H9 (cell line): ENCODE measurements around the gene STX5. TPM values are rescaled to one million over a fixed set of nuclear protein-coding genes. Genes with fewer than 3 reads are reported as not detected.

Source experiments
- DNase-seq: peaks from one replicate; pipeline ENCODE4 v3.0.0-alpha.2; 2017
- H2AFZ ChIP-seq: one replicate; pipeline ENCODE4 v1.6.1; 2013; ENCODE audit warnings: mild to moderate bottlenecking, low read length, control low read depth, moderate library complexity
- H2AK5ac ChIP-seq: 2 replicates; pipeline ENCODE4 v1.6.1; 2013; ENCODE audit warnings: low read length, control low read depth, mixed read lengths; ENCODE audit not compliant: insufficient read length
- H2BK120ac ChIP-seq: one replicate; pipeline ENCODE4 v1.6.1; 2013; ENCODE audit warnings: low read depth, mild to moderate bottlenecking, low read length, control low read depth, inconsistent platforms; ENCODE audit not compliant: poor library complexity, severe bottlenecking
- H2BK12ac ChIP-seq: 2 replicates; pipeline ENCODE4 v1.6.1; 2013; ENCODE audit warnings: low read length, control low read depth, mixed read lengths, low read depth; ENCODE audit not compliant: insufficient read length
- H2BK15ac ChIP-seq: 2 replicates; pipeline ENCODE4 v1.6.1; 2013; ENCODE audit warnings: low read depth, low read length, control low read depth
- H2BK20ac ChIP-seq: one replicate; pipeline ENCODE4 v1.6.1; 2013; ENCODE audit warnings: low read depth, mild to moderate bottlenecking, low read length, control low read depth, inconsistent platforms; ENCODE audit not compliant: poor library complexity, severe bottlenecking
- H2BK5ac ChIP-seq: 2 replicates; pipeline ENCODE4 v1.6.1; 2013; ENCODE audit warnings: low read length, control low read depth, mixed read lengths; ENCODE audit not compliant: insufficient read length
- H3K14ac ChIP-seq: 2 replicates; pipeline ENCODE4 v1.6.1; 2013; ENCODE audit warnings: low read length, control low read depth; ENCODE audit not compliant: insufficient read depth
- H3K18ac ChIP-seq: 2 replicates; pipeline ENCODE4 v1.6.1; 2013; ENCODE audit warnings: low read depth, mild to moderate bottlenecking, mixed read lengths, low read length, control low read depth; ENCODE audit not compliant: insufficient read length
- H3K23ac ChIP-seq: 2 replicates; pipeline ENCODE4 v1.6.1; 2013; ENCODE audit warnings: low read length, control low read depth, mixed read lengths, low read depth; ENCODE audit not compliant: insufficient read length
- H3K23me2 ChIP-seq: 2 replicates; pipeline ENCODE4 v1.6.1; 2013; ENCODE audit warnings: low read depth, mild to moderate bottlenecking, mixed read lengths, low read length, control low read depth; ENCODE audit not compliant: insufficient read length, poor library complexity, severe bottlenecking
- H3K27ac ChIP-seq: 2 replicates; pipeline ENCODE4 v1.5.1; 2013; ENCODE audit warnings: low read length, control low read depth, mixed read lengths, low read depth; ENCODE audit not compliant: insufficient read length
- H3K27me3 ChIP-seq: 2 replicates; pipeline ENCODE4 v1.6.1; 2013; ENCODE audit warnings: low read length, control low read depth, inconsistent platforms; ENCODE audit not compliant: insufficient read depth
- H3K4ac ChIP-seq: 2 replicates; pipeline ENCODE4 v1.6.1; 2013; ENCODE audit warnings: low read depth, mild to moderate bottlenecking, control low read depth, inconsistent platforms, low read length, moderate library complexity
- H3K4me1 ChIP-seq: 2 replicates; pipeline ENCODE4 v1.6.1; 2013; ENCODE audit warnings: low read length, control low read depth, inconsistent platforms; ENCODE audit not compliant: insufficient read depth
- H3K4me2 ChIP-seq: 2 replicates; pipeline ENCODE4 v1.6.1; 2013; ENCODE audit warnings: low read length, control low read depth, mixed read lengths; ENCODE audit not compliant: insufficient read length, insufficient read depth
- H3K56ac ChIP-seq: 2 replicates; pipeline ENCODE4 v1.6.1; 2013; ENCODE audit warnings: low read depth, mild to moderate bottlenecking, mixed read lengths, low read length, control low read depth; ENCODE audit not compliant: insufficient read length
- H3K79me1 ChIP-seq: 2 replicates; pipeline ENCODE4 v1.6.1; 2013; ENCODE audit warnings: low read depth, mild to moderate bottlenecking, moderate library complexity, low read length, control low read depth, inconsistent platforms; ENCODE audit not compliant: insufficient read depth, poor library complexity, severe bottlenecking
- H3K79me2 ChIP-seq: 2 replicates; pipeline ENCODE4 v1.6.1; 2013; ENCODE audit warnings: low read length, control low read depth, inconsistent platforms; ENCODE audit not compliant: insufficient read depth
- H3K9ac ChIP-seq: 2 replicates; pipeline ENCODE4 v1.6.1; 2013; ENCODE audit warnings: low read length, control low read depth, mixed read lengths; ENCODE audit not compliant: insufficient read length; ENCODE audit errors: extremely low read depth
- H3K9me3 ChIP-seq: one replicate; pipeline ENCODE4 v1.6.1; 2013; ENCODE audit warnings: low read depth, low read length, inconsistent platforms; ENCODE audit not compliant: control insufficient read depth
- H3T11ph ChIP-seq: one replicate; pipeline ENCODE4 v1.6.1; 2013; ENCODE audit warnings: mild to moderate bottlenecking, low read length, control low read depth, inconsistent platforms
- H4K20me1 ChIP-seq: one replicate; pipeline ENCODE4 v1.6.1; 2013; ENCODE audit not compliant: control insufficient read depth, insufficient read length, insufficient read depth
- H4K5ac ChIP-seq: 2 replicates; pipeline ENCODE4 v1.6.1; 2013; ENCODE audit warnings: low read depth, mild to moderate bottlenecking, mixed read lengths, low read length, control low read depth; ENCODE audit not compliant: insufficient read length
- H4K8ac ChIP-seq: replicated peaks from 2 replicates; pipeline ENCODE4 v1.6.1; 2013; ENCODE audit warnings: low read length, control low read depth, mixed read lengths, low read depth; ENCODE audit not compliant: insufficient read length
- H4K91ac ChIP-seq: 2 replicates; pipeline ENCODE4 v1.6.1; 2013; ENCODE audit warnings: low read depth, mild to moderate bottlenecking, moderate library complexity, mixed read lengths, low read length, control low read depth; ENCODE audit not compliant: insufficient read length
- H3K27ac Mint-ChIP-seq, 3 experiments: 2 replicates in 2 of 3; 3 replicates in 1 of 3; pipeline ENCODE4 v1.8.0; 2020 to 2021; ENCODE audit warnings: mixed read lengths in 3 of 3, mild to moderate bottlenecking in 1 of 3, moderate library complexity in 1 of 3
- H3K27me3 Mint-ChIP-seq: 2 replicates; pipeline ENCODE4 v1.8.0; 2021; ENCODE audit warnings: low read depth, mild to moderate bottlenecking, moderate library complexity, mixed read lengths
- H3K36me3 Mint-ChIP-seq, 3 experiments: 2 replicates in 2 of 3; 3 replicates in 1 of 3; pipeline ENCODE4 v1.8.0; 2020 to 2021; ENCODE audit warnings: low read depth in 3 of 3, mixed read lengths in 3 of 3; ENCODE audit not compliant: insufficient read depth in 1 of 3
- H3K4me1 Mint-ChIP-seq, 2 experiments: 2 replicates each; pipeline ENCODE4 v1.8.0; 2020; ENCODE audit warnings: mixed read lengths in 2 of 2
- H3K4me3 Mint-ChIP-seq, 2 experiments: 2 replicates in 1 of 2; 3 replicates in 1 of 2; pipeline ENCODE4 v1.8.0; 2020 to 2021; ENCODE audit warnings: mild to moderate bottlenecking in 2 of 2, mixed read lengths in 2 of 2, moderate library complexity in 1 of 2
- H3K9me3 Mint-ChIP-seq, 2 experiments: 2 replicates in 1 of 2; 3 replicates in 1 of 2; pipeline ENCODE4 v1.8.0; 2020; ENCODE audit warnings: mild to moderate bottlenecking in 2 of 2, mixed read lengths in 2 of 2, moderate library complexity in 1 of 2
- CTCF ChIP-seq: fragments of 200-600 bp; sonication (generic); conservative IDR thresholded peaks from 3 replicates; pipeline ENCODE4 v1.8.0; 2021; ENCODE audit warnings: antibody characterized with exemption, mild to moderate bottlenecking
- WGBS: extraction: QIAGEN DNeasy Blood & Tissue Kit; methylation state at CpG from one replicate; pipeline ENCODE4 v1.1.7; 2013; ENCODE audit warnings: missing lambda C conversion rate, low lambda C conversion rate, mixed read lengths; ENCODE audit not compliant: insufficient read length; ENCODE audit errors: extremely low coverage; 5-methylcytosine and 5-hydroxymethylcytosine counted together
- total RNA-seq: library from RNA; stranded (reverse); gene quantifications from 2 replicates; pipeline ENCODE4 v1.2.1, GENCODE V29; 2021

STX5 gene
- total RNA-seq, 1 experiment from 2014 or later: 33.5 TPM

- no peak overlapping the region for H4K8ac ChIP-seq
- Mint-ChIP-seq H3K27ac (no peak overlapping the region), H3K36me3 (peaks cover 29 to 66% (median 48%) of the 10 kb centered on the region in 3 experiments), H3K4me3 (no peak overlapping the region), H3K27me3 (no peaks in the 10 kb centered on the region), H3K9me3 (no peaks in the 10 kb centered on the region), H3K4me1 (peaks cover 4 to 9% of the 10 kb centered on the region in 2 experiments)
- TF ChIP-seq CTCF: no peak
- H3K23me2 ChIP-seq: peaks cover 3% of the 10 kb centered on the region
- H2BK15ac ChIP-seq: no peak overlapping the region
- H3K4ac ChIP-seq: no peak overlapping the region
- no peak overlapping the region for H2BK12ac ChIP-seq
- H2AFZ ChIP-seq: no peak overlapping the region
- no peaks in the 10 kb centered on the region for H3K9me3 ChIP-seq
- no peak for DNase-seq
- H3K79me1 ChIP-seq: no peaks in the 10 kb centered on the region
- H2AK5ac ChIP-seq: no peak overlapping the region
- no peak overlapping the region for H3K14ac ChIP-seq
- H2BK20ac ChIP-seq: no peak overlapping the region
- no CpG with 5 or more reads among the region's 7 CpGs for WGBS
- H4K20me1 ChIP-seq: no peaks in the 10 kb centered on the region
- H2BK5ac ChIP-seq: no peak overlapping the region
- H3K4me2 ChIP-seq: no peak overlapping the region
- no peak overlapping the region for H3K18ac ChIP-seq
- H3K9ac ChIP-seq: no peak overlapping the region
- no peaks in the 10 kb centered on the region for H3K79me2 ChIP-seq
- H4K91ac ChIP-seq: no peak overlapping the region
- no peaks in the 10 kb centered on the region for H3K27me3 ChIP-seq
- H3K27ac ChIP-seq: no peak overlapping the region
- no peak overlapping the region for H3T11ph ChIP-seq
- H4K5ac ChIP-seq: no peak overlapping the region
- no peak overlapping the region for H3K23ac ChIP-seq
- no peak overlapping the region for H2BK120ac ChIP-seq
- H3K56ac ChIP-seq: no peak overlapping the region
- H3K4me1 ChIP-seq: no peaks in the 10 kb centered on the region
Measured at GRCh38 chr11:62782753-62783152, 49.1 kb downstream of the STX5 start.
